Bronchial epithelial cell (primary cell): ENCODE measurements around the gene LRRC75B. TPM values are rescaled to one million over a fixed set of nuclear protein-coding genes. Genes with fewer than 3 reads are reported as not detected.
"Not testable (repeated sequence)": the region's sequence is repeated elsewhere in the genome, so short reads cannot be mapped to it uniquely, and the experiment has no call there.

ENCODE experiments used
- DNase-seq: peaks from one replicate; pipeline ENCODE4 v3.0.0-alpha.2; 2010; ENCODE audit warnings: low read depth
- FAIRE-seq: peaks from 2 replicates; lab custom pipeline; 2011; peaks lifted over from hg19 to GRCh38; lab: Jason Lieb, UNC
- H3K27me3 ChIP-seq: 2 replicates; pipeline ENCODE4 v1.5.1; 2011; ENCODE audit warnings: low read length; ENCODE audit not compliant: control insufficient read depth, insufficient read depth
- H3K36me3 ChIP-seq: 2 replicates; pipeline ENCODE4 v1.5.1; 2011; ENCODE audit warnings: low read length; ENCODE audit not compliant: control insufficient read depth, insufficient read depth
- H3K4me3 ChIP-seq: 2 replicates; pipeline ENCODE4 v1.5.1; 2011; ENCODE audit warnings: mild to moderate bottlenecking, low read depth, low read length, control low read depth
- CTCF ChIP-seq: IDR thresholded peaks from 2 replicates; pipeline ENCODE4 v1.5.1; 2011; ENCODE audit warnings: mild to moderate bottlenecking, moderate library complexity, low read length, control low read depth, inconsistent platforms; ENCODE audit not compliant: insufficient read depth, severe bottlenecking
- total RNA-seq: library from RNA; depleted of rRNA; stranded (reverse); fragments of >200 nt; gene quantifications from 2 replicates; pipeline ENCODE4 v1.2.1, GENCODE V29; 2014

LRRC75B gene
- total RNA-seq, 1 donor from 2014 or later = 4.2 TPM

GRCh38 chr22:24601217-24602104 is 8.6 kb upstream of the LRRC75B start:
- H3K36me3 ChIP-seq = no peaks in the 10 kb centered on the region
- DNase-seq (no peak), FAIRE-seq (no peak)
- no peak overlapping the region for H3K4me3 ChIP-seq
- TF ChIP-seq CTCF = no peak
- H3K27me3 ChIP-seq = no peaks in the 10 kb centered on the region

- not testable (repeated sequence) for H3K27me3 ChIP-seq, H3K36me3 ChIP-seq, H3K4me3 ChIP-seq, FAIRE-seq, DNase-seq
Observed at GRCh38 chr22:24599958-24600715, 7.3 kb upstream of the LRRC75B start.

GRCh38 chr22:24599514-24599913 is 6.6 kb upstream of the LRRC75B start:
- no peaks in the 10 kb centered on the region for H3K36me3 ChIP-seq
- H3K27me3 ChIP-seq = no peaks in the 10 kb centered on the region
- no peak for TF ChIP-seq CTCF
- DNase-seq = no peak
- H3K4me3 ChIP-seq = no peak overlapping the region
- no peak for FAIRE-seq

- not testable (repeated sequence) for H3K27me3 ChIP-seq, H3K36me3 ChIP-seq, H3K4me3 ChIP-seq, DNase-seq, FAIRE-seq
Observed at GRCh38 chr22:24597076-24597475, 4.2 kb upstream of the LRRC75B start.

GRCh38 chr22:24595863-24596262 is 3.0 kb upstream of the LRRC75B start:
- no peaks in the 10 kb centered on the region for H3K36me3 ChIP-seq
- H3K27me3 ChIP-seq = no peaks in the 10 kb centered on the region
- FAIRE-seq = no peak
- no peak for TF ChIP-seq CTCF
- no peak for DNase-seq
- no peak overlapping the region for H3K4me3 ChIP-seq

- FAIRE-seq (no peak), DNase-seq (no peak)
- no peak for TF ChIP-seq CTCF
- Histone ChIP-seq H3K4me3 (no peak overlapping the region), H3K27me3 (no peaks in the 10 kb centered on the region), H3K36me3 (no peaks in the 10 kb centered on the region)
Observed at GRCh38 chr22:24595228-24595627, 2.4 kb upstream of the LRRC75B start.
